Peyer's patch (tissue), 4 donors: ENCODE results near the gene KIAA1614.

Source experiments
- CTCF ChIP-seq, 6 experiments: fragments of 450-650 bp in 4 of 6; fragments of 200-600 bp in 2 of 6; sonication (generic) in 1 of 6; IDR thresholded peaks; one replicate each; pipeline ENCODE4 v1.5.1; 2017 to 2019; ENCODE audit warnings: antibody characterized with exemption in 6 of 6, mild to moderate bottlenecking in 3 of 6, moderate library complexity in 1 of 6
- POLR2A ChIP-seq, 2 donors: fragments of 450-650 bp; IDR thresholded peaks; one replicate each; pipeline ENCODE4 v1.5.1; 2017; ENCODE audit warnings: antibody characterized with exemption in 2 of 2, mild to moderate bottlenecking in 2 of 2, moderate library complexity in 2 of 2

- no peak for TF ChIP-seq POLR2A (IDR thresholded peaks at IDR 0.05)
- no peak for TF ChIP-seq CTCF (IDR thresholded peaks at IDR 0.05)
These were observed 5.8 kb downstream of the KIAA1614 start for GRCh38 chr1:180918519-180918918.
